NCI-H2029 treated with DMSO at 0.1 percent for 48 hours (cell line): ENCODE data around the gene HHATL.
A peak's percentile ranks its signal among the peaks of the same experiment; 100 is the strongest.

Experiments
- DNase-seq: peaks from one replicate; lab custom pipeline; 2025; lab: John Stamatoyannopoulos, UW

HHATL gene, protein sequence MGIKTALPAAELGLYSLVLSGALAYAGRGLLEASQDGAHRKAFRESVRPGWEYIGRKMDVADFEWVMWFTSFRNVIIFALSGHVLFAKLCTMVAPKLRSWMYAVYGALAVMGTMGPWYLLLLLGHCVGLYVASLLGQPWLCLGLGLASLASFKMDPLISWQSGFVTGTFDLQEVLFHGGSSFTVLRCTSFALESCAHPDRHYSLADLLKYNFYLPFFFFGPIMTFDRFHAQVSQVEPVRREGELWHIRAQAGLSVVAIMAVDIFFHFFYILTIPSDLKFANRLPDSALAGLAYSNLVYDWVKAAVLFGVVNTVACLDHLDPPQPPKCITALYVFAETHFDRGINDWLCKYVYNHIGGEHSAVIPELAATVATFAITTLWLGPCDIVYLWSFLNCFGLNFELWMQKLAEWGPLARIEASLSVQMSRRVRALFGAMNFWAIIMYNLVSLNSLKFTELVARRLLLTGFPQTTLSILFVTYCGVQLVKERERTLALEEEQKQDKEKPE

GRCh38 chr3:42702066-42702951 is at the start of gene HHATL:
TSS of gene HHATL (minus strand) at chr3:42702798. CDS start at chr3:42700826, 1,972 bp downstream.
- no peak for DNase-seq

DNA sequence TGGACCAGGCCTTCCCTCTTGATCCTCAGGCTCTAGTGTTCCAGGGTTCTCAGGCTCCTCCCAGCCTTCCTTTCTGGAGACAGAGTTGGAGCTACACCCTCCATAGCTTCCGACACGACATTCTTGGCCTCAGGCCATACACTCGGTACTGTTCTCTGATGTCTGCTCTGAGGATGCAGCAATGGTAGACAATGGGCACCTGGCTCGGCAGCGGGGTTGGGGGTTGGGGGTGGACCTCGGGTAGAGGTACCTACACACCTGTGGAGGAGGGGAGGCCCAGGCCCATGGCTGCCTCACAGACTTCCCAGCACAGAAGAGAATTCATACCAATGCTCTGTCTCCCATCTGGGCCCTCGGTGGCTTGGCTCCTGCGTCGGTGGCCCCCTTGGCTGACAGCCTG is 49.0 kb upstream of the HHATL start:
- DNase-seq: no peak

DNA sequence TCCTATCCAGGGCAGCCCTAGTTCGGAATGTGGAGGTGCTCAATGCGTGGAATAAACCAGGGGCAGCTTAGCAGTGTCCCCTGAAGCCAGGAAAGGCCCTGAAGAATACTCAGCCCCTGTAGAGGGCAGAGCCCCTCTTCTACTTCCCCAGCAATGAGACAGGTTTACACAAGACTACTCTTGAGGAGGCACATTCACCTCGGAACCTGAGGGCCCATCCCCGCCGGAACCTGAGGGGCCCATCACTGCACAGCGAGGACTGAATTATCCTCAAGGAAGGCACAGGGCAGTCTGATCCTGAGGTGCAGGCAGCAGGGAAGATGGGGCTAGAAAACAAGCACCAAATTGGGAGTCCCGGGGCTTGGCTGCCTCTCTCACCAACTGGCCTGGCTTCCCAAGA is 48.2 kb upstream of the HHATL start:
- DNase-seq: no peak

DNA sequence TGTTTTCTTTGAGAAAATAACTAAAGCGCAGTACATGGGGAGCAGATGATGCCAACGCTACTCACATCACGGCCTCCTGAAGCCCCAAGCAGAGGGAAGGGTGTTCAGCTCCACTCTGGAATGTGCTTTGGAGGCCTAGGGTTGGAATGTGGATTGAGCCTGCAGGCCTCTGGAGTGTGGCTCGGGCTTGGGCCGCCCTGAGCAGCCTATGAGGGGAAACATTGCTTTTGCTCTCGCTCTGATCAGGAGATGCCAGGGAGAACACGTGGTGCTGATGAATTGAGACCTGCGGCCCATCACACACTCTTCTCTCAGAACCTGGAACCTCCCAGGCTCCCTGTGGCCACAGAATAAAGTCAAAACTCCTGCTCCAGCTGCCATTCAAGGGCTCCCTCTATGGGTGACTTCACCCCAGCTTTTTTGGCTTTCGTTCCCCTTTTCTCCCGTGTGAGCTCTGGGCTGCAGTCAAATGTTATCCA is 47.2 kb upstream of the HHATL start:
- DNase-seq: no peak

- DNase-seq: no peak
Observed at GRCh38 chr3:42749025-42749752, 46.6 kb upstream of the HHATL start.

DNA sequence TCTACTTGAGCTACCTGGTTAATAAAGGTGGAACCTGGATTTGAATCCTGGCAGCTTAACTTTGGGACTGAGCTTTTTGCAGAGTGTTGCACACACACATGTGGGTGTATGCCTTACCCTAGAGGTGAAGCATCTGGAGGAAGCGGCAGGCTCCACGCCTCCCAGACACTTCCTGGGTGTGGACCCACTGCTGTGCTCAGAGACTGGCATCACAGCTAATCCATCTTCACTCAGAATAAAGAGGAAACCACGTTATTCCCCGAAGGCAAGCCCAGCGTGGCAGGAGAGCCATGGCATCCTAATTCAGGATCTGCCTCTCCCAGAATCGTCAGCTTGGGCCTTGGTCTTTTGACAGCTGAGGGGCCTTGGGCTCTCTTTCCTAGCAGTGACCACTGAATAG is 45.0 kb upstream of the HHATL start:
- no peak for DNase-seq

DNA sequence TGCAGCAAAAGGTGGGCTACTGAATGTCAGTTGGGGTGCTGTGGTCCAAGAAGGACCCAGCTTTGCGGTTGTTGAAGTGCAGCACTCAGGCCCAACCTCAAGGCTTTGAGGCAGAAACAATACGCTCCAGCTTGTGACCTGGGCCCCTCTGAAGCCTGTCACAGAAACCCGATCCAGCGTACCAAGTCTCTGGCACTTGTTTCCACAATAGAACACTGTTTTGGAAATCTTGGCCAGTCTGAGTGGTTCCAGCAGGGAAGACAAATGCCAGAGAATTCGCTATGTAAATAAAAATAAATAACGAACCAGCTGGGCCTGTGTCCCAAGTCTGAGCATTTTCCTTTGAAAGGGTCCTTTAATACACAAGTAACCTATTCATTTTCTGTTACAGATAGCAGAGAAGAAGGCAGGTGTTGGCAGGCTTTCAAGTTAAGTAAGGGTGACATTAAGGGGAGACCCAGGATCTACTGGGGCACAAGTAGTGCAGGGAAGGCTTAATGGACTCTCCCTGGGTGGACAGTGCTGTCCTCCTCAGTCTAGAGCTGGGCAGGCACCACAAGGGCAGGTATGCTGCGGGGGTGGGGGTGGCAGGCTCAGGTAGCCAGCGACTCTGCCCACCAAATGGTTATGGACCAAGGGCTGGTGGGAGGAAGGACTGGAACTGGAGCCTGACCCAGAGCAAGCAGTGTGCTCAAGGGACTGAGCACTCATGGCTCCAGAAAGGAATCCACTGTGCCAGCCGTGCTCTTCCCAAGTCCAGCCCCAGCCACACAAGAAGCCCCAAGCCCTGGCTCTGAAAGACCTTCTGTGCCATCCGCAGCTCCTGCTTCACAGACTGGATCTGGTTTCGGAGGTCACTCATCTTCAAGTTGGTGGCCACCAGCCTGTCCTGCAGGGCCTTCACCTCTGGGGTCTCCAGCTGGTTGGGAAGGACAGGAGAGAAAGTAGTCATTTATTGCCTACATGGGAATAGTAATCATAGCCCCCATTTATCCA is 44.2 kb upstream of the HHATL start:
- DNase-seq: peak; percentile 35

DNA sequence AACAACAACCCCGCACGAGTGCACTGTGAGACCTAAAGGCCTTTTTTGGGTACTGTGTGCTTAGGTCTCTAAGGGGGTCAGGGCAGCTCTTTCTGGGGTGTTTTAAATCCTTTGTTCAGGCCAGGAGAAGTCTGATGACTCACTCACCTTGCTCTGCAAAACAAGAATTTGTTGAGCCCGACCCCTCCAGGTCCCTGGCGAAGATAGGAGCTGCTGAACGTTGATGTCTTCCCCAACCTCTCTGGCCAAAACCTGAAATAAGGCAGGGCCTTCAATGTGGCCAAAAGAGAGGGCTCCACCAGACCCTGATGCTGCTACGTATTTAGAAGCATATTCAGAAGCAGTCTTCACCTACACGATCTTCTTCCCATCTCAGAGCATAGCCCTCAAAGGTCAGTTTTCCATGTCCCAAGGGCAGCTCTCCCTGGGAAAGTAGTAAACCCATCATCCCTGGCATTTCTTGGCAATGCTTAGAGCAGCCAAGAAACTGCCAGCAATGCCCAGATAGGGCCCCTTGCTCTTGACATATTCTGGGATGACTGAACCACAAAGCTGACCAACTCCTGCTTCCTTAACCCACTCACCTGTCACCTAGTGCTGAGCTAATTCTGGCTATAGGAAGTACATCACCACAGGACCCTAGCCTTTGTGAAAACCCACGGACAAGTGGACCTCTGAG is 43.3 kb upstream of the HHATL start:
- DNase-seq: no peak

DNA sequence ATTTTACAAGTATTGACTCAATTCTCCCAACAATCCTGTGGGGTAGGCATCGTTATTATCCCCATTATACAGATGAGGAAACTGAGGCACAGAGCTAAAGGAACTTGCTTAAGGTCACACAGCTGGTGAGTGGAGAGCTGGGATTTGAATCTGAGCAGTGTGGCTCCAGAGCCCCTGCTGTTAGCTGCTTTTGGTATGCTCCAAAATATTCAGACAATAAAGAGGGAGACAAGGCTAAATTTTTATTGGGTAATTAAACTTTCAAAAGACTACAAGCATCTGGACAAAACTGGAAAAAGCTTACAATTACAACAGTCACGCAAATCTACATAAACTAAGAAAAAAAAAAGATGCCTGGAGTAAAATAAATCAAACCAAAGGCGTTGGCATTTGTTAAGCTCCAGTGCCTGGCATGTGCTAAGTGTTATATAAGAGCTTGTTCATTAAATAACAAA is 42.7 kb upstream of the HHATL start:
- no peak for DNase-seq

DNA sequence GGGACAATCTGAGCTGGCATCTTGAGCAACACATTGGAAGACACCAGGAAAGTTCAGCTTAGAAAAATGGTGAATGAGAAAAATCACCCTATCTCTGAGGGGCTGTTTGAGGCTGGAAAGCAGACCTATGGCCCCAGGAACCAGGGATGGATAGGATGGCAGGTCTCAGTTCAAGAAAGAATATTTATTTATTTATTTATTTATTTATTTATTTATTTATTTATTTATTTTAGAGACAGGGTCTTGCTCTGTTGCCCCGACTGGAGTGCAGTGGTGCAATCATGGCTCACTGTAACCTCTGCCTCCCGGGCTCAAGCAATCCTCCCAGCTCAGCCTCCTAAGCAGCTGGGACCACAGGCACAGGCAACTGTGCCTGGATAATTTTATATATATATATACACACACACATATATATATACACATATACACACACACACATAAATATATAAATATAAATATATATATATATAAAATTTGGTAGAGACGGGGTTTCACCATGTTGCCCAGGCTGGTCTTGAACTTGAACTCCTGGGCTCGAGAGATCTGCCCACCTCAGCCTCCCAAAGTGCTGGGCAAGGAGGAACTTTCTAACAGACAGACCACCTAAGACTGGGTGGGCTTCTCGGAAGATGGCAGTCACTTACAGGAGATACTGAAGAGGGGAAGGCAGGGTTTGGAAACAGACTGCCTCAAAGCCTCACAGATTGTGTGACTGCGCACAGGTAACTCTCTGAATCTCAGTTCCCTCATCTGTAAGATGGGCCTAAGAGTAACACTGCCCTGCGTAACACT is 40.8 kb upstream of the HHATL start:
- no peak for DNase-seq

DNA sequence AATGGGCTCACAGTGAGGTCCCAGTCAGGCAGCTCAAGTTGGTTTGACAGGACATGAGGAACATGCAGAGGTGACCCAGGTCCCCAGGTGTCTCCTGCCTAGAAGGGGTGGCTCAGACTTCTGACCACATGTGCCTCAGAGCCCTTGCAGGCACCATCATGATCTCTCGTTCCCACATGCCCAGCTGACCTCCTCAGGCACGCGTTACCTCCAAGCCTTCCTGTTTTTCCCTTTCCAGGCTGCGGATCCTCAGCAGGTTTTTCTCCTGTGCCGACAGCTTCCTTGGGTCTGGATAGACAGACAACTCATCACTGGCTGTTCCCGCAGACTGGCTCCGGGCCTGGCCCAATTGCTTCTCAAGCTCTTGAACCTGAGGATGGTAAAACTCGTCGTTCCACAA is 40.1 kb upstream of the HHATL start:
- DNase-seq: no peak

DNA sequence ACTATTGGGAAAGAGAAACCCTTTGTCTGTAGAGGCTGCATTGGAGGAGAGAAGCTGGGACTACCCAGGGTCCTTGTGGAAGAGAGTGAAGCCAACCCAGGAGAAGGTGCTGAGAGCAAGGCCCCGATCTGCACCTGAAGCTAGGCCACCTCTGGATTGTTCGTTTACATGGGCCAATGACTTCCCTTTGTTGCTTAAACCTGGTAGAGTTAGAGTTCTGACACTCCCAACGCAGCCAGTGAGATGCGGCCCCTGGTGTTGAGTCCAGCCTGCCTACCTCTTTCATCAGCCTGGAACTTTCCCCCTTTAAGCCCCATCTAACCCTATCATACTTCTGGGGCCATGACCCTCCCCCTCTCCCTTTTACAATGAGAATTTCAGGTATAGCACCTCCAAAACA is 39.7 kb upstream of the HHATL start:
- no peak for DNase-seq

DNA sequence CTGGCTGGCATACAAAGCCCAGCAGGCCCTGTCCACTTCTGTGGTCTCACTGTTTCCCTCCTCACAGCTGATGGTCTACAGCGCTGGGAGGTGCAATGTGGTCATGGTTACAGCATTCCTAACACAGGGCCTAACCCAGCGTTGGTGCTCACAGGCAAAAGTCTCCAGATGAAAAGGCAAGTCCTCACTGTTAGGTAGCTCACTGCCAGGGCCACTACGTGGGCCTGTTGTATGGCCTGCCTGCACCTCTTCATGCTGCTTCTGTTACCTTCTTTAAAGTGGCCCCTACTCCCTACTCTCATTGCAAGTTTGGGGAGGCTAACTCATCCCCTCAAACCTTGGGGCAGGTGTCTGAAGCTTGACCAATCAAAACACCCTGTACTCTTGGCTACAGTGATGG is 39.2 kb upstream of the HHATL start:
- no peak for DNase-seq

DNA sequence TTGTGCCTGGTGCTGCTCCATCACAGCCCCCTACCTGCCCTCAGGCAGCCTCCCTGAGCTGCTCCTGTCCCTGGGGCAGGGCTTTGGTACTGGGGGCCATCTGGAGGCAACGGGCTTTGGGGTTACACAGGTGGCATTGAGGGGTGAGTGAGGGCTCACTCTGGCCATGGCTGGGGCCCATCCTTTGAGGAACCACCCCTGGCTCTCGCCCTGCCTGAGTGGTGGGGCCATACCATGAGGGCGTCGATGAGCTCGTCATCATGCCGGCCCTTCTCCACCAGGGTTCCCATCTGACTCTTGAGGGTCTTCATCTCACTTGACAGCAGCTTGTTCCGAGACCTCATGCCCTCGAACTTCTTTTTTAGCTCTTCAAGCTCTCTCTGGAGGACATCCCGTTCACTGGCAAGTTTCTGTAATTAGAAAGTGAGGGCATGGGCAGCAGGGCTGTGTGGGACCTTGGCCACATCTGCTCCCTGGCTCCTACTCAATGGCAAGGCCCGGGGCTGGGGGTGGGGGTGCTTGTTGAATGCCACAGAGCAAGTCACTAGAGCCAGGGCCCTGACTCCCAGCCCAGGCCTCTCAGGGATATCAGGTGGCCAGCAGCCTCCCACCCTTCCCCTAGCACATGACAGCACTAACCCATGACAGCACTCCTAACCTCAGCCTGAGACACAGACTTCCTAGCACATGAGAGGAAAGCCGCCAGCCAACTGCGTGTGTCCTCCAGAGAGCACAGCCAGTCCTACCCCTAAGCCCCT is 37.0 kb upstream of the HHATL start:
- DNase-seq: peak; percentile 55

DNA sequence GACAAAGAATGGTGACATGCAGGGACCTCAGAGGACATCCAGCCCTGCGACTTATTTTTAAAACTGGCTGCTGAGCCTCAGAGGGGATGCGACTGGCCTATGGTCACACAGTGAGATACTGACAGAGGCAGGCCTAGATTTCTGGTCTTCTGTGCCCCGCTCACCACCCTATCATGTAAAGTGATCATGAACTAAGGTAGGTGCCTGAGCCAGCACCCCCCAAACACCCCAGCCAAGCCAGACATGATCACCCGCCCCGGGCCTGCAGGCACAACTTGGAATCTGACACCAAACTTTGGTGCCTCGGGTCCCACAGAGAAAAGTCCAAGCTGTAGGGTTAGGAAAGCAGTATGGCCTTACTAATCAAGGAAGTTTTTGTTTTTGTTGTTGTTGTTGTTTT is 33.9 kb upstream of the HHATL start:
- DNase-seq: no peak

DNA sequence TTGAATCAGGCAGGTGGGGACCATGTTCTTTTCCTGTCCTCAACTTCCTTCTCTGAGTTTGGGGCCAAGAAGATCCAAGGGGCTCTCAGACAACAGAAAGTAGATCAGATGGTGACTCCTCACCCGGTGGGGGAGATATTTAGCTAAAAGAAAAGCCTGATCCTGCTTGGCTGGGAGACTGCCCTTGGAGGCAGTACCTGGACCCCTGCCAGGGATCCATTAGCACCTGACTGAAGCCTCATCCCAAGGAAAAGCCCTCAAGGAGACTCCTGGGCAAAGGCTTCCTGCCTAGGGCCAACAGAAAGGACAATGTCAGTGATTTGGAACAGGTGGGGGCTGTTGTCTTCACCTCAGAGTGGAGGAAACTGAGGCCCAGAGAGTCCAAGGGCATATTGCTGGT is 33.5 kb upstream of the HHATL start:
- DNase-seq: peak; percentile 63

DNA sequence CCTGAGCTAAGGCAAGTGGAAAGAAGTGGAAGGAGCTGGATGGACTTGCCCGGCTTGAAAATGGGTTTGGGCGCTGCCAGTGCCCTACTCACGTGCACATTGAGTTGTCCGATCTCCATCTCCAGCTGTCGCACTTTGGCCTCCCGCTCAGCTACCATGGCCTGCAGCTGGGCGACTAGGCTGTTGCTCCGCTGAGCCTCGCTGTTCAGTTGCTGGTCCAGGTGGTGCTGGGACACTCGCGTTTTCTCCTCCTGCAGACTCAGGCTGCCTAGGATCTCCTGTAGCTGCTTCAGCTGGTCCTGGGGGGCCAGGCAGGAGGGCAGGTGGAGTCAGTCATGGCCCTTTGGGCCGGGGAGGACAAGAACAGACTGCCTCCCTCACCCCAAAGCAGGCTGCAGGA is 33.0 kb upstream of the HHATL start:
- DNase-seq: no peak

DNA sequence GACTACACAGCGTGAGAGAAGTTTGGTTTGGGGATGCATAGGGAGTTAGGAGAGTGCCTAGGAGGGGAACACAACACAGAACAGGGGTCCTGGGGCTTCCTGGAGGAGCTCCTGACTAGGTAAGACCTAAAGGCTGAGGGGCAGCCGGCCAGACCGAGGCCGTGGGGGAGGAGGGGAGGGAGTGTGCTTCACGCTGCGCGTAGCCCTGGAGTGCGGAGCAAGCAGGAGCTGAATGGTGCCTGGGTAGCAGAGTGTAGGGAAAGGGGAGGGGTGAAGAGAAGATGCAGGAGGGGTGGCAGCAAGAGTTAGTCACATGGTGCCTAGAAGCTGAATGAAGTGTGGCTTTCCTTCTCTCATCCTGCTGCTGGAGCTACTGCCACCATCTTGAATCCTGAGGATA is 32.4 kb upstream of the HHATL start:
- no peak for DNase-seq
